SH-SY5Y (cell line): Measurements from ENCODE around the gene NACC2.

Experiments
- GATA2 ChIP-seq: IDR thresholded peaks from 2 replicates; pipeline ENCODE4 v1.6.1; 2011; ENCODE audit warnings: mild to moderate bottlenecking, low read depth, low read length
- GATA3 ChIP-seq: IDR thresholded peaks from 2 replicates; pipeline ENCODE4 v1.6.1; 2011; ENCODE audit warnings: low read depth, mild to moderate bottlenecking, low read length, moderate library complexity

Gene NACC2

GRCh38 chr9:136095070-136096058 lies at the start of gene NACC2:
Gene NACC2 (minus strand): TSS chr9:136095289. CDS start chr9:136050521, 44,768 bp downstream.
- no peak for TF ChIP-seq GATA3
- no peak for TF ChIP-seq GATA2

DNA sequence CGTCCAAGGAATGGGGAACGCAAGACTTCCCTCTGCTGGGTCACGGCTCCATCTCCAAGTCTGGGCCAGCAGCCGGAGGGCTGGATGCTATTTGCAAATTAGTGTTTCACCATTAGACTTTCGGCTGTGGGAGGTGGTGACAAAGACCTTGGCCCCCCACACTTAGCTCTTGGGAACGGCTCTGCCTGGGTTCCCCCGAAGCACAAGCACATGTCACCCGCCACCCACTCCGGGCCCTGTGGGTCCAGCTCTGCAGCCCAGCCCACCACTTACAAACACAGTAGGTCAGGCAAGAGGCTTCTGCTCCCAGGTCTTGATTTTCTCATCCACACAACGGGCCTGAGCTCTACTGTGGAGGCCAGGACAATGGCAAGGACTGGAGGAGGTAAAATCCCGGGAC lies 49.4 kb upstream of the NACC2 start:
- TF ChIP-seq GATA3, result no peak
- no peak for TF ChIP-seq GATA2

DNA sequence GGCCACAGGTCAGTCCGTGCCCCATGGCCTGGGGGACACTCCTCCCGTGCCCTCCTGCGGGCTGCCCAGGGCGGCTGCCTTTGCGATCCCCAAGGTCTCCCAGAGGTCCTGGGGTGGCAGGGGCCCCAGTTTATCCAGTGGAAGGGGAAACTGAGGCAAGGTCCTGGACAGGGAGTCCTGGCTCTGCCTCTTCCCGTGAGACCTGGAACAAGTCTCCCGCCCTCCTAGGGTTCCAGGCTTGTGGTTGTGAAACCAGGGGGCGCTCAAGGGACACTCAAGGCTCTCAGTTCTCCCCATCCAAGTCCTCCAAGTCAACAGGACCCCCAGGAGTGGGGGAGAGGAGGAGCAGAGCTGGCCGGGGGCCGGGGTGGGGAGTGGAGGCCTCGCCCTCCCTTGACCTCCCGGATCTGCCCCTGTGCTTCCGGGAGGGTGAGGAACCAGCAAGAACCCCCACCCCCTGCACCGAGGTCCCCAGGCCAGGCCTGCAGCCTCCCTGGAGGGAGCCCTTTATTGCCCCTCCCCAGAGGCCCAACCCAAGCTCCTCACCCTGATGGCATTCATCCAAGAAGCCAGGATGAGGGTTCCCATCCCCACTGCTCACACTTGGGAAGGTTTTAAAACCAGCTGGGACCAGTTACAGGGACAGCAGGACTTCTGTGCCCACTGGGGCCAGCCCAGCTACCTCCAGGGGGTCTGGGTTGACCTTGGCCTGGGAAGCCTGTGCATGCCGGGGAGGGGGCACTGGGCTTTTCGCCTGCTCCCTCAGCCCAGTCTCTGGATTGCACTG lies 48.3 kb upstream of the NACC2 start:
- no peak for TF ChIP-seq GATA2
- TF ChIP-seq GATA3, result no peak

DNA sequence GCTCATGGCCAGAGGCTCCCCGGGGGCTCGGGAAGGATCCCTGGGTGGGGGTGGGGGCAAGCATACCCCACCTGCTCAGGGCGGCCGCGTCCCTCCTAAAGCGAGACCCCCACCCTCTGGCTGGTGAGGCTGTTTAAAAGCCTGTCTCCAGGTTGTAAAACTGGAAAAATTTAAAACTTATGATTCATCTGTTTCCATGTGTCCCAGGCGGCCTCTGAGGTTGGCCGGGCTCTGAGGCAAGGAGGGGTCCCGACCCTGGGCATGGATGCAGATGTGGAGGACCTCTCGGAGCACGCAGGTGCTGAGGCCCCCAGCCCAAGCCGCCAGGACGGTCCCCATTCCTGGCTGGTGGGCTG lies 47.7 kb upstream of the NACC2 start:
- TF ChIP-seq GATA2 (no peak), GATA3 (no peak)

DNA sequence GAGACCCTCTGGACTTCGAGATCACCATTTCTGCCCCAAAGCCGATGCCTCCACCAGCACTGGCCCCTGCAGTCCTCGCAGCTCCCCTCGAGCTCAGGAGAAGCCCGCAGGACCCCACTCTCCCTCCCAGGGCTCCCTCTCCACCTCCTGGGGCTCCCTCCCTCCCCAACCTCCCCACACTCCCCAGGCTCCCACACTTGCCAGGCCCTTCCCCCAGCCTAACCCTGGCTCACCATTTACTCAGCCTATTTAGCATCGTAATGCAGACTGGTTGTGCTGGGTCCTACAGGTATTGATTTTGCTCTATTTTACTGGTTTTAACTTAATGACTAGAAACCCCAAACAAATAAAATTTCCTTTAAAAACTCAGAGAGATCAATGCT lies 47.3 kb upstream of the NACC2 start:
- no peak for TF ChIP-seq GATA2
- TF ChIP-seq GATA3, result no peak

GRCh38 chr9:136141682-136142413 lies 46.8 kb upstream of the NACC2 start:
- TF ChIP-seq GATA2, result no peak
- no peak for TF ChIP-seq GATA3

GRCh38 chr9:136140966-136141365 lies 45.9 kb upstream of the NACC2 start:
- no peak for TF ChIP-seq GATA3
- no peak for TF ChIP-seq GATA2

DNA sequence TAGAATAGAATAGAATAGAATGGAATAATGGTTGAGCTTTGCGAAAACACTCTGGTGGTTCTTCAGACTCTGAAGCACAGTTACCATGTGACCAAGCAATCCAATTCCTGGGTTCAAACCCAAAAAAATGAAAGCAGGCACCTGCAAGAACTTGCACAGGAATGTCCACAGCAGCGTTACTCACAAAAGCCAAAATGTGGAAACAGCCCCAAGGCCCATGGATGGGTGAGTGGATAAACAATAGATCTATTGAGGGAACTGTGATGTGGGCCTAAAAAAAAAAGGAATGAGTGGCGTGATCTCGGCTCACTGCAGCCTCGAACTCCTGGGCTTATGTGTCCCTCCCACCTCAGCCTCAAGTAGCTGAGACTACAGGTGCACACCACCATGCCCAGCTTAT lies 45.0 kb upstream of the NACC2 start:
- TF ChIP-seq GATA2, result no peak
- TF ChIP-seq GATA3, result no peak

- TF ChIP-seq GATA3 (no peak), GATA2 (no peak)
Measured at GRCh38 chr9:136138566-136138965, 43.5 kb upstream of the NACC2 start.

DNA sequence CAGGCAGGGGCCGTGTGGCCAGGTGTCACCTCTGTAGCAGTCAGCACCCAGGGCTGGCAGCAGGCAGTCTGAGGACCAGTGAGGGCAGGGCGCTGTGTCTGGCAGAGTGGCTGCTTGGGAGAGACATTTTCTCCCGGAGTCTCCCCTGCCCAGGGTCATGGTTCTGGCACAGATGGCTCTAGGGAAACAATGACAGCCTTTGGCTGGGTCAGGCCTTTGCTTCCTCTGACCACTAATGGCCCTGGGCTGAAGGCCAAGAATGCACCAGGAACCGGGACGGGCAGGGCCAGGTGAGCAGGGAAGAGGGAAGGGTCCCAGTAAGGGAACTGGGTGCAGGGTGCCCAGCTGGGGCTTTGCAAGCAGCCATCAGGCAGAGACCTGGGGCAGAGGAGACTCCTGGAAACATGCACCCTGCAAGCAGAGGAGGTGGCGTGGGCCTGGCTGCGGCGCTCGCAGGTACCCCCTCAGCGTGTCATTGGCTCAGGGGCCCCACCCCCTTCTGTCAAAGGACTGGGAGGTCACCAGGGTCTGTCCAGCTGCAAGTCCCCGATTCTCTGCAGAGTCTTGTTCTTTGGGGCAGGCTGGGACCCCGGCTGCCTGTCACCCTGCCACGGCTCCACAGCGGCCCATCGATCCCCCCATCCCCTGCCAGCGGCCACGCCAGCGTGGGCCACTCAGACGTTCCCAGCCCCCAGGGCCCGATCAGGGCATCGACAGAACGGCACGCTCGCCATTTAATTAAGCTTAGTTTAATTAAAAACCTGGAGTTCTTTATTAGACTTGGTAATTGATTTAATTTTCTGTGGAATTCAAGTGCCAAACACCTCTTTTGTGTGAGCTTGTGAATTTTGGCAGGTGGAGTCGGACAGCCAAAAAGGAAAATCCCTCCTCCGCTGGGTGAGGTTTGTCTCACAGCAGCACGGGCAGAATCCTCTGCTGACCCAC lies 42.5 kb upstream of the NACC2 start:
- TF ChIP-seq GATA3, result no peak
- TF ChIP-seq GATA2, result no peak

DNA sequence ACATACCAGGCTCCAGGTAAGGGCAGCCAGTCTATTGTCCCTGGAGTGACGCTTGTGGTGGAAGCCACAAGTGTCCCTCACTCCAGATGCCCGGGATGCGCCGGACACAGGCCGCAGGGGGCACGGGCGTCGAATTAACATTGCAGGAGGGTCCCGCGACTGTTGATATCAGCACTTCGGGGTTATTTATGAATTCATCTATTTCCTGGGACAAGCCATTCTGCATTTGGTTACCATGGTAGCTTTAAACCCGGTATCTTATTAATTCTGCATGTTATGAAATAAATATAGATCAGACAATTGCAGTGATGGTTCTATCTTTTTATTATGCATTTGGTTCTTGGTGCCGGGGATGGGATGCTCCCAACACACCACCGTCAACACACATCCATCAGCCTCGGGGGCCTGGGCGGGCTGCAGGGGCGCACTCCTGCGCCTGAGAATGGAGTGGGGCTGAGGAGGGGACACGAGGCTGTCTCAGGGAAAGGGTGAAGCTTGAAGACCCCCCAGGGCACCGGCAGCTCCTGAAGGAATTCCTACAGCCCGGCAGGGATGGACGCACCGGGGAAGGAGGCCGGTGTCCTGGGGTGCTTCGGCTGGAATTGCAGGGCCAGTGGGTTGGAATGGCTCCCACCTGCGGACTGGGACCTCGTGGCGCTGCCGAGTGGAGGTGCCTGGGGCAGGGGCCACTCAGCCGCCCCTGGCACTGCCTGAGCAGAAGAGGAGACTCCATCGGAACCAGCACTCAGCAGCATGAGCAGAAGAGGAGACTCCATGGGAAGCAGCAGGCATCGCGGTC lies 41.2 kb upstream of the NACC2 start:
- TF ChIP-seq GATA2 (no peak), GATA3 (no peak)
